GM18519 (cell line): ENCODE measurements around the gene THBS3.
A peak's percentile ranks its signal among the peaks of the same experiment; 100 is the strongest.
"Not testable (repeated sequence)": the region's sequence is repeated elsewhere in the genome, so short reads cannot be mapped to it uniquely, and the experiment has no call there.

Source experiments
- ATAC-seq: cut with Tn5 transposase; IDR thresholded peaks from one replicate; pipeline ENCODE4 v1.9.1; 2021; ENCODE audit warnings: mild to moderate bottlenecking, moderate library complexity; ENCODE audit not compliant: unreplicated experiment, low FRiP score

The THBS3 gene

GRCh38 chr1:155207806-155208540 is at the start of gene THBS3:
Gene THBS3, minus strand, starts transcription at chr1:155207897. Its CDS starts 21 bp downstream, at chr1:155207876.
- ATAC-seq: no peak

- no peak for ATAC-seq
Measured at GRCh38 chr1:155256058-155256852, 48.6 kb upstream of the THBS3 start.

GRCh38 chr1:155255243-155256007 is 47.7 kb upstream of the THBS3 start, which contains the start of gene ENTREP3:
Gene ENTREP3, minus strand, starts transcription at chr1:155255483. Its CDS starts 606 bp downstream, at chr1:155254877.
- ATAC-seq: no peak

DNA sequence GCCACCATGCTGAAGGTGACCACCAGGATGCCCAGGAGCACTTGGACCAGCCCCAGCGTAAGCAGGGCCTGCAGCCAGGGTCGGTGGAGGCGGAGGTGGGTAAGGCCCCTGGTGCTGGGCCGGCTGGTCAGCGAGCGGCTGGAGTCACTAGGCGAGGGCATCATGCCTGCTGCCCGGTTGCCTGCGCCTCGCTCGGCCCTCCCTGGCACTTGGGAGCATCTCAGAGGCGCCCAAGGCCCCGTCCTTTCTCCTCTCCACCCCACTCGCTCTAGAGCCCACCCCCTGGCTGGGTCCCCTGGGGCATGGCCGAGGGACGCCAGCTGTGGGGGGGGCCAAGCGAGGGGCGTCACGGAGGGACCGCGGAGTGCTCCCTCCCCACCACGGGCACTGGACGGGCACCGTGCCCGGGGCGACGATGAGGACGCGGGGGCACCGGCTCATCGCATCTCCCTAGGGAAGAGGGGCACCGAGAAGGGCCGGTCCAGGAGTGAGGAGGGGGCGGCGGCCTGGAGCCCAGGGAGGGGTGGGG is 47.1 kb upstream of the THBS3 start:
- no peak for ATAC-seq

DNA sequence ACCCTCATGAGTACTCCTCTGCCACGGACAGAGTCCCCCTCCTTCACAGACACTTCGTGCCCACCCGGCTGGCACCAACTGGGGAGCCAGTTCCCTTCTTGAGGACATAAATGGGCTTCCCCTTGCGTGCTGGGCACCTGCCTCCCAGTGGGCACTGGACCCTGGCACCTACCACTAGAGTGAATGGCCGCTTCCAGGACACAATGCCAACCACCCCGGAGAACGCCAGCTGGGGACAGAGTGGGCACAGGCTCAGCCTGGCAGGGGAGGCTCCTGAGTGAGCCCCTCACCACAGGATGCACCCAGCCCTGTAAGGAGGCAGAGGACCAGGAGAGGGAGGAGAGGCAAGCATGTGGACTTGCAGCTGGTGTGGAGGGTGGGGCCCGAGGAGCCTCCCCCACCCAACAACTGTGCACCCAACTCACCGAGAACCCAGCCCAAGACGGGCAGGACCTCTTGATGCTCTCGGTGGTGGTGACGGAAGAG is 46.6 kb upstream of the THBS3 start:
- no peak for ATAC-seq

DNA sequence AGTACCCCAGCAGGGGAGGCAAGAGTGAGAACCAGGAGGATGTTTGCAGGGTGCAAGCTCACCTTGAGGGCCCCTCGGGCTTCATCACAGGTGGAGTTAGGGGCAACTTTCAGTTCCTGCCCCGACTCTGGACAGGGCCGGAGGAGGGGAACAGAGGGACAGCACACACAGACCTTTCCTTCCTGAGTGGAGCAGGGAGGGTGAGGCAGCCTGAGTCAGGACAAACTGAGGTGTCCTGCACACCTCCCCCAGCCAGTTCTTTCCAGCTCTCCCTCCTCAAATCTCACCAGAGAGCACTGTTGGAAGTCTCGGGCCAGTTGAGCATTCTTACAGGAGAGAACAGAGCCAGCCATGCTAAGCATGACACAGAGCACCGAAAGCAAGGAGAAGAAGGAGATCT is 46.1 kb upstream of the THBS3 start:
- no peak for ATAC-seq

GRCh38 chr1:155253208-155253607 is 45.5 kb upstream of the THBS3 start:
- no peak for ATAC-seq

GRCh38 chr1:155251566-155251965 is 43.9 kb upstream of the THBS3 start:
- ATAC-seq: no peak

DNA sequence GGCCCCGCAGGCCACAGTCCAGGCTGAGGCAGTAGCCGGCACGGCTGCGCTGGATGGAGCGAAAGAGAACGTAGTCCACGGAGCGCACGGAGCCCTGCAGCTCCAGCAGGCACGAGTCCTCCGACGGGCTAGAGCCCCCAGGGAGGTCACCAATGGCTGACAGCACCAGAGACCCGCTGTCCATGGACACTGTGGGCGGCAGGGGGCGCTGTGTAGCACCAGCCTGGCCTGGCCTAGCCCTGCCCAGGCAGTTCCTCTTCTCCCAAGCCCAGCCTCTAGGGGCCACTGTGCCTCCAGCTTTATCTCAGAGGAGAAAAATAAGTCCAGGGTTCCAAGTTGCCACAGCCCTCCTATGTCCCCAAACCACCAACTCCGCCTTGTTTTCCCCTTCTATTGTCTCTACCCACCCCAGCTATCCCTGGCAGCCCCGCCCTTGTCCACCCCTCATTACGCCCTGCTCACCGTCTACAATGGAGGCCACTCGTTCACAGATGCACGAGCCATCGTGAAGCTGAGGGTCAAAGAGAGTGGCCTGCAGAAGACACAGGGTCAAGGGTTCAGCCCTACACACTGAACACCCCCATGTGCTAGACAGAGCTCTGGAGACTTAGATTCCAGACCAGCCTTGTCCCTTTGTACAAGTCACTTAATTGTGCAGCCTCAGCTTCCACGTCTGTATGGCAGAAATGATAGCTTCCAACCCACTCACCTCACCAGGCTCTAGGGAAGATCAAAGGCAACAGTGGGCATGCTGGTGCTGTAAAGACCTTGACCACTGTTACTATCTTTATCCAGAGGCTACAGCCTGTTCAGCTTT is 43.1 kb upstream of the THBS3 start:
- ATAC-seq: peak; percentile 64

DNA sequence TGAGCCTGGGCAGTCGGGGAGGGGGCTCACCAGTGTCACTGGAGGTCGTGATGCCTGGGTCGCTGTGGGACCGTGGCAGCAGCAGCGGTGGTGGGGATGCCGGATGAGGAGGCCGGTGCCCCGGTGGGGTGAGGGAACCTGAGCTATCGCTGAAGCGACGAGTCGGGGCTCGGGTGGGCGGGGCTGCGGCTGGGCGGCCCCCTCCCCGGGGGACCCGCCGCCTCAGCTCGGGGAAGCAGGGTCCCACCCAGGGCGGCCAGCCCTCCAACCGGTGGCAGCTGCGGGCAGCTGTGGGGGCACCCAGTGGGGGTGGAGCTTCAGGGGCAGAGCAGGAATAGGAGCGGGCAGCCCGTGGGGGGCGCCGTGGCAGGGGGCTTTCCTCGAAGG is 42.5 kb upstream of the THBS3 start:
- no peak for ATAC-seq

DNA sequence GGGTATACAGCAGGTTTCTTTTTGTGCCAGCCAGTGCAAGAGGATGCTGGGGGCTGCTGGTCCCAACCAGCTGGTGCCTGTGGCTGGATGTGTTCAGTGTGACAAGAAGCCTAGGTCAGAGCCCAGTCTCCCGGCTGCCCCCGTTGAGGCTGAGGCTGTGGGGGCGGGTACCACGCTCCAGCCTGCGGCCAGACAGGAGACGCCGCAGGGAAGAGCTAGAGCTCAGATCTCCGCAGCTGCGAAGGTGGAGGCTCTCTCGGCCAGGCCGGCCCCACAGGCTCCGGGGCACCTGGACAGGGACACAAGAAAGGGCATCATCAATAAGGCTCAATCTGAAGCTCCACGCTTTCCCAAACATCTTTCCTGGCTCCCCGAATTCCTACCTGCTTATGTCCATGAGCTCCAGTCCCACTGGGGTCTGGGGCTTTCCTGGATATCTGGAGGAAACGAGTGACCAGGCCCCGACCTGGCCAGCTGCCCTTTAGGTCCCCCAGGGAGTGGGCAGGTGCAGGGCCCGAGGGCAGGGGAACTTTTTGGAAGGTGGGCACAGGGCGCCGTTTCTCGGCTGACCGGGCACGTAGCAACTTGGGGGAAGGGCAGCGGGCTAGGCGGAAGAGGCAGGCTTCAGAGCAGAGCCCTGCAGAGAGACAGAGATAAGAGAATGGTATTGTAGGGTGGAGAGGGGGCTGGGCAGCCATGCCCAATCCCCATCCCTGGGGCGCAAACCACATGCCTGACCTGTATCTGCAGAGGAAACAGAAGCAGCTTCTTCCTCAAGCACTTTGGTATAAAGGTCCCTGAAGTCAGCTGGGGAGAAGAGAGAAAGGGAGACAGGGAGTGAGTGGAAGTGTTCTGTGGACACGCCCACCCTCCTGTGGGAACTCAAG is 40.2 kb upstream of the THBS3 start:
- no peak for ATAC-seq

GRCh38 chr1:155246796-155247195 is 39.1 kb upstream of the THBS3 start:
- ATAC-seq: not testable (repeated sequence)

- no peak for ATAC-seq
Measured at GRCh38 chr1:155245163-155245524, 37.4 kb upstream of the THBS3 start.

DNA sequence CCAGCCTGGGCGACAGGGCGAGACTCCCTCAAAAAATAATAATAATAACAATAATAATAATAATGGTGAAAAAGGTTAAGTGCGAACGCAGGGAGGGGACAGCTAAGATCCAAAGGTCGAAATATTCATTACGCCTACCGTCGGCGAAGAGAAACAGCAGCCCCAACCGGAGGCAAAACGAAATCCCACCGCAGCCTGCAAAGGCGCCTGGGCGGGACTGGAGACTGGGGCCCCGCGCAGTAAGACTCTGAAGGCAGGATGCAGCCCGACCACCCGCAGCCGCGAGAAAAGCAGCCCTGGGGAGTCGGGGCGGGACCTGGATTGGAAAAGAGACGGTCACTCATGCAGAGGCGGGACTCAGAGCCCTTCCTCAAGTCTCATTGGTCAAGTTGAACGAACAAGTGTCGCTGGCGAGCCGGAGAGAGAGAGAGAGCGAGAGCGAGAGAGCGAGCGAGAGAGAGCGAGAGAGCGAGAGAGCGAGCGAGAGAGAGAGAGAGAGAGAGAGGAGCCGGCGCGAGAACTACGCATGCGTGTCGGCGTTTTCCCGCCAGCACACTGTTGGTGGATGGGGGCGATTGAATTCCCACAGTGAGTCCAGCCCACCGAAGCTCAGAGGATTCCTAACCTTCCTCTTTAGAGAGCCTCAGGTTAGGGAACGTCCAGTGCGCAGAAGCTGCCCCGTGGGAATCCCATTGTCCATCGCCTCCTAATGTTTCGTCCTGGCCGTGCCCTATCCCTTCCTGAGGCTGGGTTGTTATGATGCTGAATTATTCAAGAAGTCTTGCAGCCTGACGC is 36.9 kb upstream of the THBS3 start:
- ATAC-seq: peak; percentile 62

DNA sequence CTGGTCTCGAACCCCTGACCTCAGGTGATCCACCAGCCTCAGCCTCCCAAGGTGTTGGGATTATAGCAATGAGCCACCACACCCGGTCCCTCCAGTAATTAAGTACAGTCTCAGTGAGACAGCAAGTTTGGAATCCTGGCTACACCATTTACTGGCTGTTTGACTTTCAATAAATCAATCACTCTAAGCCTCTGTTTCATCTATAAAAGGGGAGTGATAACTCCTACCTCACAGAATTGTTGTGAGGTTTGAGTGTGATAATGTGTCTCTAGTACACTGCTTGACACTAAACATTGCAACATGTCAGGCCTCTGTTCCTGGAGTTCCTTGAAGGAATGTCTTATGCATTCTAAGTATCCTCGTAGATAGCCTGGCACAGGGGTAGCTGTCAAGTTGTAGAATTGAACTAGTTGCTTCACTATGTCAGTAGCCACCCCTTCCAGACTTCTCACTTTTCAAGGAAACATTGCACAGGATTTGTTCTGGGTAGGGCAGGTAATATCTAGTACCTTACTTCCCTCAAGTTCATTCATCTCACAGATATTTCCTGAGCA is 35.2 kb upstream of the THBS3 start:
- ATAC-seq: no peak

- no peak for ATAC-seq
Measured at GRCh38 chr1:155241841-155242264, 34.2 kb upstream of the THBS3 start.

- ATAC-seq: no peak
Measured at GRCh38 chr1:155241069-155241679, 33.5 kb upstream of the THBS3 start.
